HCT116 (cell line): ENCODE results near the gene CIROP. TPM values are rescaled to one million over a fixed set of nuclear protein-coding genes. Genes with fewer than 3 reads are reported as not detected.

Experiments
- ATAC-seq: fragments of 200-7000 bp; cut with Tn5 transposase; 2 replicates; pipeline ENCODE4 v1.9.1; 2020; ENCODE audit warnings: mild to moderate bottlenecking, moderate library complexity
- BruUV-seq: library from RNA; stranded (reverse); fragments of 400-500 nt; replicated peaks from 2 replicates; lab custom pipeline; 2021; lab: Mats Ljungman, UMichigan
- CTCF ChIA-PET: fragments of 300-600 bp; sonication (Branson Sonifier 250); formaldehyde crosslinking; loops from one replicate; lab custom pipeline; 2021; ENCODE audit warnings: antibody characterized with exemption; lab: Charles Lee
- POLR2A ChIA-PET: fragments of 300-600, 350-600 bp; sonication (Branson Sonifier 250); formaldehyde crosslinking; loops from one replicate; lab custom pipeline; 2021; ENCODE audit warnings: antibody characterized with exemption; lab: Charles Lee
- RAD21 ChIA-PET, 2 experiments: fragments of 300-600 bp; sonication (Branson Sonifier 250); formaldehyde crosslinking; loops; one replicate each; lab custom pipeline; 2023; ENCODE audit warnings: low total read pairs in 2 of 2; ENCODE audit not compliant: uncharacterized antibody in 2 of 2, unreplicated experiment in 2 of 2, low non-redundant PET in 1 of 2; lab: Charles Lee
- DNase-seq: peaks from one replicate; pipeline ENCODE4 v3.0.0-alpha.2; 2010; ENCODE audit warnings: low read depth, low spot score
- H2AFZ ChIP-seq: fragments of 200-600 bp; shearing (Covaris generic), sonication (generic); 2 replicates; pipeline ENCODE4 v1.6.1; 2017; ENCODE audit warnings: low read depth, mixed run types, mixed read lengths, antibody characterized with exemption, low read length; ENCODE audit not compliant: poor library complexity, severe bottlenecking
- H3K27ac ChIP-seq: 2 replicates; pipeline ENCODE4 v1.5.1; 2012; ENCODE audit warnings: low read depth, low read length
- H3K27me3 ChIP-seq: fragments of 200-600 bp; sonication (generic); 2 replicates; pipeline ENCODE4 v1.6.1; 2016; ENCODE audit warnings: mixed run types, low read length, mixed read lengths; ENCODE audit not compliant: insufficient read depth
- H3K36me3 ChIP-seq, 2 experiments: fragments of 200-500 bp in 1 of 2; fragments of 200-600 bp in 1 of 2; sonication (Bioruptor generic) in 1 of 2; sonication (generic) in 1 of 2; 2 replicates each; pipeline versions ENCODE4 v1.5.1 to v1.6.1; 2014 to 2016; ENCODE audit warnings: low read length in 2 of 2, inconsistent platforms in 1 of 2, mixed read lengths in 1 of 2, mixed run types in 1 of 2; ENCODE audit not compliant: insufficient read depth in 2 of 2, control insufficient read depth in 1 of 2
- H3K4me1 ChIP-seq, 2 experiments: fragments of 200-600 bp in 1 of 2; sonication (generic) in 1 of 2; 2 replicates each; pipeline versions ENCODE4 v1.5.1 to v1.6.1; 2012 to 2017; ENCODE audit warnings: low read length in 2 of 2, inconsistent platforms in 1 of 2, mild to moderate bottlenecking in 1 of 2, mixed read lengths in 1 of 2, mixed run types in 1 of 2, moderate library complexity in 1 of 2; ENCODE audit not compliant: insufficient read depth in 2 of 2, control insufficient read depth in 1 of 2
- H3K4me2 ChIP-seq: fragments of 200-600 bp; sonication (generic); 2 replicates; pipeline ENCODE4 v1.6.1; 2017; ENCODE audit warnings: mixed run types, low read length, mixed read lengths
- H3K4me3 ChIP-seq, 2 experiments: fragments of 200-600 bp in 1 of 2; sonication (generic) in 1 of 2; replicated peaks in 1 of 2; 2 replicates each; pipeline ENCODE4 v1.5.1; 2011 to 2016; ENCODE audit warnings: low read length in 2 of 2, control low read depth in 1 of 2, low read depth in 1 of 2, mild to moderate bottlenecking in 1 of 2, mixed read lengths in 1 of 2, mixed run types in 1 of 2
- H3K79me2 ChIP-seq: fragments of 200-600 bp; sonication (generic); 2 replicates; pipeline ENCODE4 v1.6.1; 2017; ENCODE audit warnings: mild to moderate bottlenecking, mixed run types, low read length, moderate library complexity, mixed read lengths; ENCODE audit not compliant: insufficient read depth
- H3K9ac ChIP-seq: fragments of 200-600 bp; sonication (generic); 2 replicates; pipeline ENCODE4 v1.6.1; 2016; ENCODE audit warnings: low read length, mixed read lengths
- H3K9me2 ChIP-seq: fragments of 200-600 bp; sonication (generic), shearing (Covaris generic); 2 replicates; pipeline ENCODE4 v1.6.1; 2017; ENCODE audit warnings: mixed run types, mild to moderate bottlenecking, moderate library complexity; ENCODE audit not compliant: insufficient read depth
- H3K9me3 ChIP-seq, 2 experiments: fragments of 200-500 bp in 1 of 2; fragments of 200-600 bp in 1 of 2; sonication (Bioruptor generic) in 1 of 2; sonication (generic) in 1 of 2; 2 replicates each; pipeline ENCODE4 v1.6.1; 2014 to 2017; ENCODE audit warnings: low read length in 2 of 2, mixed read lengths in 2 of 2, inconsistent platforms in 1 of 2, low read depth in 1 of 2, mild to moderate bottlenecking in 1 of 2, mixed run types in 1 of 2, moderate library complexity in 1 of 2; ENCODE audit not compliant: control insufficient read depth in 1 of 2, insufficient read depth in 1 of 2
- H4K20me1 ChIP-seq: fragments of 200-600 bp; sonication (generic), shearing (Covaris generic); 2 replicates; pipeline ENCODE4 v1.6.1; 2017; ENCODE audit warnings: mixed run types, mild to moderate bottlenecking, moderate library complexity; ENCODE audit not compliant: insufficient read depth
- CBX3 ChIP-seq: IDR thresholded peaks from 2 replicates; pipeline ENCODE4 v1.6.1; 2012; ENCODE audit warnings: low read depth
- CTCF ChIP-seq, 3 experiments: fragments of 200-600 bp in 1 of 3; sonication (generic) in 1 of 3; IDR thresholded peaks in 2 of 3; conservative IDR thresholded peaks in 1 of 3; 2 replicates each; pipeline ENCODE4 v1.5.1; 2012 to 2017; ENCODE audit warnings: low read depth in 2 of 3, low read length in 2 of 3, antibody characterized with exemption in 1 of 3, borderline replicate concordance in 1 of 3, control low read depth in 1 of 3, mild to moderate bottlenecking in 1 of 3, mixed read lengths in 1 of 3, mixed run types in 1 of 3, moderate library complexity in 1 of 3; ENCODE audit not compliant: insufficient read depth in 1 of 3
- FOSL1 ChIP-seq: IDR thresholded peaks from 2 replicates; pipeline ENCODE4 v1.6.1; 2012; ENCODE audit warnings: low read depth
- POLR2AphosphoS5 ChIP-seq: IDR thresholded peaks from 2 replicates; pipeline ENCODE4 v1.6.1; 2011; ENCODE audit warnings: mild to moderate bottlenecking, low read depth, low read length, moderate library complexity
- RAD21 ChIP-seq: IDR thresholded peaks from 2 replicates; pipeline ENCODE4 v1.6.1; 2012; ENCODE audit warnings: low read depth, mild to moderate bottlenecking
- YY1 ChIP-seq: IDR thresholded peaks from 2 replicates; pipeline ENCODE4 v1.6.1; 2011; ENCODE audit warnings: low read length, low read depth, moderate library complexity, mild to moderate bottlenecking; ENCODE audit not compliant: insufficient replicate concordance; ENCODE audit errors: extremely low read depth
- ZFX ChIP-seq: fragments of 450-650 bp; IDR thresholded peaks from 2 replicates; pipeline ENCODE4 v1.6.1; 2017
- intact Hi-C: fragments of 100-400 bp; cut with micrococcal nuclease; formaldehyde crosslinking; loops from 2 replicates; pipeline ENCODE4 v1.10.0; 2022
- total RNA-seq: library from RNA; stranded (reverse); gene quantifications from one replicate; pipeline ENCODE4 v1.2.1, GENCODE V29; 2021; ENCODE audit not compliant: unreplicated experiment
- TF ChIP-seq, protein P1 (sequence below): IDR thresholded peaks from 2 replicates; pipeline ENCODE4 v1.6.1; 2012

The CIROP gene
- total RNA-seq, 1 experiment from 2014 or later: not detected

- Histone ChIP-seq H3K9me3 (no peaks in the 10 kb centered on the region), H3K27me3 (no peaks in the 10 kb centered on the region), H3K4me1 (peaks cover 24 to 44% of the 10 kb centered on the region in 2 experiments), H3K4me2 (peak overlapping the region; percentile 95), H3K27ac (peak overlapping the region; percentile 84), H4K20me1 (no peaks in the 10 kb centered on the region), H3K9ac (peak overlapping the region; percentile 63), H3K9me2 (no peaks in the 10 kb centered on the region), H3K36me3 (peaks cover 24 to 27% of the 10 kb centered on the region in 2 experiments; a peak in 3 of 4 replicates), H3K79me2 (peaks cover 7% of the 10 kb centered on the region; the same call in 1 of the 2 replicates), H2AFZ (no peak overlapping the region), H3K4me3 (peak overlapping the region; percentile 59 to 61)
- ChIA-PET CTCF (interaction anchor here (0.5 to 9.9 kb wide), 29 partner anchors 9 to 498 kb away, joined by 3 to 175 read pairs (median 4); partner anchors contain the start of genes ACIN1, AJUBA, C14orf119 and LRP10), RAD21 (interaction anchor here (1.0 to 1.3 kb wide), 6 partner anchors 11 to 86 kb away, joined by 3 to 12 read pairs (median 6); partner anchors contain the start of gene AJUBA (in 1 of the 2)), POLR2A (interaction anchor here (0.9 to 1.7 kb wide), 7 partner anchors 8 to 81 kb away, joined by 3 to 10 read pairs (median 5); no protein-coding TSS in a partner anchor)
- intact Hi-C loops: loop anchor here (1.0 to 5.0 kb wide), 4 partner anchors 51 to 501 kb away; no protein-coding TSS in a partner anchor
- peak; percentile 79 for DNase-seq
- ATAC-seq: peak; percentile 73
- peak; percentile 87 for TF ChIP-seq RAD21
- peak; percentile 59 for TF ChIP-seq POLR2AphosphoS5
- no peak for TF ChIP-seq CBX3
- TF ChIP-seq ZFX: peak; percentile 43; the same call in 1 of the 2 replicates
- TF ChIP-seq, protein P1, sequence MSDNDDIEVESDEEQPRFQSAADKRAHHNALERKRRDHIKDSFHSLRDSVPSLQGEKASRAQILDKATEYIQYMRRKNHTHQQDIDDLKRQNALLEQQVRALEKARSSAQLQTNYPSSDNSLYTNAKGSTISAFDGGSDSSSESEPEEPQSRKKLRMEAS: peak; percentile 40
- TF ChIP-seq YY1: peak; percentile 37
- TF ChIP-seq FOSL1: no peak
- TF ChIP-seq CTCF (IDR thresholded peaks at IDR 0.05 in 2 of 3, conservative IDR thresholded peaks at IDR 0.05 in 1 of 3; ENCODE audit: borderline replicate concordance in 1 of 3, insufficient read depth in 1 of 3, low read depth in 2 of 3, low read length in 2 of 3): peak; percentile 83 to 95 (median 92)
- no TSS peak for BruUV-seq
Observed at GRCh38 chr14:23057757-23058653, 46.8 kb downstream of the CIROP start.
